ENCODE results near the gene DBR1. TPM values are rescaled to one million over a fixed set of nuclear protein-coding genes. Genes with fewer than 3 reads are reported as not detected.

The DBR1 gene
- total and polyA plus RNA-seq, 8 donors, result 16.7 to 21.5 (median 20.2) TPM

GRCh38 chr3:138220788-138221187 lies 46.1 kb upstream of the DBR1 start:
- Histone ChIP-seq H3K9me3 (no peaks in the 10 kb centered on the region), H3K4me1 (peaks cover 0 to 47% of the 10 kb centered on the region in 2 donors), H3K36me3 (peaks cover 0 to 39% of the 10 kb centered on the region in 2 donors), H3K27me3 (no peaks in the 10 kb centered on the region), H3K27ac (no peak overlapping the region), H3K4me3 (no peak overlapping the region)
- intact Hi-C loops (cut with DNase I), result no loop called here
- TF ChIP-seq CTCF (IDR thresholded peaks at IDR 0.05), result no peak
- ATAC-seq, result no peak
- no peak for DNase-seq

DNA sequence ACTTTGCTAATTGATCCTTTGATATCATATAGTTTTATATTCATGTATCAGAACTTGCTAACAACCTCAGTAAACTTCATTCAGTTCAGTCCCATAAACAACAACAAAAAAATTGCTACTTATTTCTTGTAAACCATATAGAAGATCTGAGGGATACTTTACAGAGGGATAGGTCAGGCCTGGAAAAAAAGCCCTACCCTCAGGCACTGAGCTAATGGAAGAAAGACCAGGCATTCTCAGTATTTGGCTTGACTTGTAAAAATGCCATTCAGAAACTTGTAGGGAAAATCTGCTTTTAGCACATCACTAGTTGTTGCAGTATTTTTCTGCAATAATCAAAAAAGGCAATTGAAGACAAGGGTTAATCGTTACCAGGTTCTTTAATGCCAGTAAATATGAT lies 45.5 kb upstream of the DBR1 start:
- ATAC-seq, result no peak
- TF ChIP-seq CTCF (IDR thresholded peaks at IDR 0.05), result no peak
- intact Hi-C loops (cut with DNase I), result no loop called here
- Histone ChIP-seq H3K4me1 (peaks cover 0 to 47% of the 10 kb centered on the region in 2 donors), H3K27me3 (no peaks in the 10 kb centered on the region), H3K27ac (no peak overlapping the region), H3K36me3 (peaks cover 0 to 39% of the 10 kb centered on the region in 2 donors), H3K4me3 (no peak overlapping the region), H3K9me3 (no peaks in the 10 kb centered on the region)
- DNase-seq, result no peak

DNA sequence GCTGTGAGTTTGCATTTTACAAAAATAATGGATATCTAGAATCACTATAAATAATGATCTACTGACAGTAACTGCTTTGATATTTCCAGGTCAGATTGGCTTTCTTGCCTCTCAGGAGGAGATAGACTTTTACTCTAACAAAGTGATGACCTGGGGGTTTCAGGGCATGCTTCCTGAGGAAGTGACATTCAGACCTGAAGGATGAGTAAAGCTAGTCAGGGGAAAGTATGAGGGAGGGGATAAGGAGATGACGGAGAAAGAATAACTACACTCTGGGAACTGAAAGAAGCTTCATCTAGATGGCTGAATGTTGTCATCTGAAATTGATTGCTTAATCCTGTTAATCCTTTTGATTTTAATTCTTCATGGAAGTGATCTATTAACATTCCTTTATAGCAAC lies 44.5 kb upstream of the DBR1 start:
- Histone ChIP-seq H3K27ac (peak overlapping the region in 1 of 2 donors; percentile 39), H3K4me3 (no peak overlapping the region), H3K36me3 (peaks cover 0 to 33% of the 10 kb centered on the region in 2 donors), H3K9me3 (no peaks in the 10 kb centered on the region), H3K4me1 (peaks cover 0 to 47% of the 10 kb centered on the region in 2 donors), H3K27me3 (no peaks in the 10 kb centered on the region)
- no peak for TF ChIP-seq CTCF (IDR thresholded peaks at IDR 0.05)
- ATAC-seq (no peak), DNase-seq (no peak)
- intact Hi-C loops (cut with DNase I), result no loop called here

DNA sequence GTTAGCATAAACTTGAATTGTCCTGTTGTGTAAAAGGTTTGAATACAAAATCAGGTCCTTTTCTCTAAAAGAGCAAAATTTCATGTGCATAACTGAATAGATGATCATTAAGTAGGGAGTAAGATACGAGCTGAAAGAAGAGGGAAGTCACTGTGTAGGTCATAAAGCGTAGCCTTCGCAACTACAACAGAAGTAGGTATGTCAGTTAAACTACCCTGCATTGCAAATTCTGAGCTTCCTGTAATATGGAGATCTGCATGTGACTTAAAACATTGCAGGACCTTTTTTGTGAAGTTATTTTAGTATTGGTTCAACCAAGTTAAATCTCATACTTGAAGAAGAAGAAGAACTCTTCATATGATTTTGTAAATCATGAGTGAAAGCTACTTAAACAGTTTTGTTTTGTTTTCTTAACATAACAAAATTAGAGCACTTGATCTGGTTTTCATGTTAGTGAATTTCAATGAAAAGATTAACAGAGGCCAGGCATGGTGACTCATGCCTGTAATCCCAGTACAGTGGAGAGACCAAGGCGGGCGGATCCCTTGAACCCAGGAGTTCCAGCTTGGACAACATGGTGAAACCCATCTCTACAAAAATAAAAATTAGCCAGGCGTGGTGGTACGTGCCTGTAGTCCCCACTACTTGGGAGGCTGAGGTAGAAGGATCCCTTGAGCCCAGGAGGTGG lies 38.8 kb upstream of the DBR1 start:
- Histone ChIP-seq H3K4me1 (peaks cover 0 to 17% of the 10 kb centered on the region in 2 donors), H3K4me3 (no peak overlapping the region), H3K36me3 (peaks cover 0 to 29% of the 10 kb centered on the region in 2 donors), H3K27me3 (no peaks in the 10 kb centered on the region), H3K27ac (peak overlapping the region in 1 of 2 donors; percentile 61), H3K9me3 (no peaks in the 10 kb centered on the region)
- no peak for TF ChIP-seq CTCF (IDR thresholded peaks at IDR 0.05)
- intact Hi-C loops (cut with DNase I), result no loop called here
- ATAC-seq (peak; percentile 34), DNase-seq (no peak)

- Histone ChIP-seq H3K36me3 (peaks cover 0 to 14% of the 10 kb centered on the region in 2 donors), H3K4me3 (no peak overlapping the region), H3K27ac (no peak overlapping the region), H3K27me3 (no peaks in the 10 kb centered on the region), H3K9me3 (no peaks in the 10 kb centered on the region), H3K4me1 (peaks cover 0 to 17% of the 10 kb centered on the region in 2 donors)
- DNase-seq, result no peak
- ATAC-seq, result no peak
- intact Hi-C loops (cut with DNase I), result no loop called here
- TF ChIP-seq CTCF (IDR thresholded peaks at IDR 0.05), result no peak
Measured at GRCh38 chr3:138210528-138210927, 35.8 kb upstream of the DBR1 start.
